ENCODE measurements around the gene CDH23. TPM values are rescaled to one million over a fixed set of nuclear protein-coding genes. Genes with fewer than 3 reads are reported as not detected.
A peak's percentile ranks its signal among the peaks of the same experiment; 100 is the strongest.

The CDH23 gene
- total and polyA plus RNA-seq, 9 of the 15 experiments (the other 6 are each of a cell fraction or from before 2014, with no cell fraction given) = 0.18 to 1.2 (median 0.47) TPM

- Histone ChIP-seq H3K79me2 (ENCODE audit: control insufficient read depth, insufficient read depth, low read length) (no peaks in the 10 kb centered on the region), H3K27me3 (ENCODE audit: control insufficient read depth in 2 of 2, insufficient read depth in 2 of 2, low read length in 2 of 2) (peaks cover 8 to 26% of the 10 kb centered on the region in 2 experiments; a peak in 4 of 5 replicates), H3K36me3 (ENCODE audit: control insufficient read depth, insufficient read depth, low read length) (no peaks in the 10 kb centered on the region), H3K9me1 (ENCODE audit: control insufficient read depth, insufficient read depth, low read length) (no peaks in the 10 kb centered on the region), H2AFZ (ENCODE audit: low read depth, low read length) (no peak overlapping the region), H3K4me1 (replicated peaks in 1 of 2; ENCODE audit: control insufficient read depth in 2 of 2, insufficient read depth in 2 of 2, low read length in 2 of 2) (peaks cover 8 to 11% of the 10 kb centered on the region in 2 experiments; a peak in 4 of 5 replicates), H4K20me1 (replicated peaks; ENCODE audit: control insufficient read depth, insufficient read depth, low read length) (no peaks in the 10 kb centered on the region), H3K9ac (ENCODE audit: insufficient read depth in 1 of 2, low read depth in 2 of 2, low read length in 2 of 2) (no peak overlapping the region), H3K27ac (ENCODE audit: extremely low read depth, low read depth, low read length) (no peak overlapping the region), H3K9me3 (replicated peaks; ENCODE audit: control insufficient read depth, insufficient read depth, low read depth, low read length) (no peaks in the 10 kb centered on the region), H3K4me3 (no peak overlapping the region), H3K4me2 (ENCODE audit: insufficient read depth, low read length) (no peak overlapping the region)
- BruUV-seq (replicated peaks) = no TSS peak
- ATAC-seq (no peak), FAIRE-seq (no peak), DNase-seq (ENCODE audit: extremely low read depth in 1 of 4, low spot score in 3 of 4) (no peak)
- TF ChIP-seq GTF2F1 (IDR thresholded peaks at IDR 0.05; ENCODE audit: low read depth, low read length) (no peak), FOXJ3 (CRISPR knock-in tag; IDR thresholded peaks at IDR 0.05) (0 out of 2 replicates have a peak, but pooled peaks have one; percentile 24)
- intact Hi-C loops (cut with micrococcal nuclease) = no loop called here
- in situ Hi-C loops (cut with MboI) = no loop called here
- POLR2A ChIA-PET = interaction anchor here (0.6 to 2.2 kb wide), 7 partner anchors 9 to 1996 kb away, joined by 3 to 5 read pairs (median 4); partner anchors contain the start of gene SLC29A3
- CTCF ChIA-PET (ENCODE audit: low intra/inter-chr PET ratio) = no interaction called here
- 36% methylated on average over 3 of the region's 3 CpGs for WGBS (ENCODE audit: insufficient coverage, low coverage, missing lambda C conversion rate)
Observed at GRCh38 chr10:71375952-71376351, 20.8 kb upstream of the CDH23 start.

GRCh38 chr10:71378336-71379117 is 18.2 kb upstream of the CDH23 start:
- no peak overlapping the region for H3K27ac ChIP-seq (ENCODE audit: extremely low read depth, low read depth, low read length)
- no peak overlapping the region for H3K4me3 ChIP-seq
- DNase-seq (ENCODE audit: extremely low read depth in 1 of 4, low spot score in 3 of 4) (peak in 1 of 4 experiments; percentile 32), FAIRE-seq (peak; percentile 52), ATAC-seq (no peak)
- H3K9me3 ChIP-seq (replicated peaks; ENCODE audit: control insufficient read depth, insufficient read depth, low read depth, low read length) = no peaks in the 10 kb centered on the region
- H3K4me2 ChIP-seq (ENCODE audit: insufficient read depth, low read length) = peak overlapping the region; percentile 14; the same call in 1 of the 2 replicates
- ChIA-PET POLR2A (interaction anchor here (0.6 to 2.2 kb wide), 5 partner anchors 11 to 362 kb away, joined by 3 to 6 read pairs (median 3); no protein-coding TSS in a partner anchor), CTCF (ENCODE audit: low intra/inter-chr PET ratio) (interaction anchor here (1.4 kb wide), 1 partner anchor 59 kb away, joined by 5 read pairs; the partner anchor contains the start of gene SLC29A3)
- in situ Hi-C loops (cut with MboI) (no loop called here), intact Hi-C loops (cut with micrococcal nuclease) (loop anchor here (1.0 kb wide), 1 partner anchor 59 kb away; the partner anchor contains the start of gene SLC29A3)
- H3K36me3 ChIP-seq (ENCODE audit: control insufficient read depth, insufficient read depth, low read length) = no peaks in the 10 kb centered on the region
- no peaks in the 10 kb centered on the region for H4K20me1 ChIP-seq (replicated peaks; ENCODE audit: control insufficient read depth, insufficient read depth, low read length)
- H3K79me2 ChIP-seq (ENCODE audit: control insufficient read depth, insufficient read depth, low read length) = no peaks in the 10 kb centered on the region
- H3K4me1 ChIP-seq (replicated peaks in 1 of 2; ENCODE audit: control insufficient read depth in 2 of 2, insufficient read depth in 2 of 2, low read length in 2 of 2) = peaks cover 8 to 19% of the 10 kb centered on the region in 2 experiments
- no peak overlapping the region for H3K9ac ChIP-seq (ENCODE audit: insufficient read depth in 1 of 2, low read depth in 2 of 2, low read length in 2 of 2)
- 12% methylated on average over 6 of the region's 6 CpGs for WGBS (ENCODE audit: insufficient coverage, low coverage, missing lambda C conversion rate)
- peaks cover 6 to 11% of the 10 kb centered on the region in 2 experiments; a peak in 4 of 5 replicates for H3K27me3 ChIP-seq (ENCODE audit: control insufficient read depth in 2 of 2, insufficient read depth in 2 of 2, low read length in 2 of 2)
- H2AFZ ChIP-seq (ENCODE audit: low read depth, low read length) = peak overlapping the region; percentile 81
- no peaks in the 10 kb centered on the region for H3K9me1 ChIP-seq (ENCODE audit: control insufficient read depth, insufficient read depth, low read length)
- BruUV-seq (replicated peaks) = no TSS peak
- TF ChIP-seq CTCF (IDR thresholded peaks at IDR 0.05 in 2 of 3, conservative IDR thresholded peaks at IDR 0.05 in 1 of 3; ENCODE audit: insufficient read depth in 2 of 3, low read depth in 1 of 3, low read length in 3 of 3) (peak in 2 of 3 experiments; percentile 34 to 49; a peak in 3 of 6 replicates), ZBTB12 (CRISPR knock-in tag; IDR thresholded peaks at IDR 0.05) (0 out of 2 replicates have a peak, but pooled peaks have one; percentile 30), EHMT2 (IDR thresholded peaks at IDR 0.05) (0 out of 2 replicates have a peak, but pooled peaks have one; percentile 37)
